HEK293 (cell line): ENCODE data around the gene PRRT1.

Experiments
- FEZF1 ChIP-seq: fragments of 450-650 bp; formaldehyde crosslinking; IDR thresholded peaks from 2 replicates; pipeline ENCODE4 v1.5.1; 2016; ENCODE audit warnings: missing biosample characterization, missing genetic modification characterization
- GLI4 ChIP-seq: fragments of 450-650 bp; formaldehyde crosslinking; IDR thresholded peaks from 2 replicates; pipeline ENCODE4 v1.5.1; 2016; ENCODE audit warnings: missing biosample characterization, missing genetic modification characterization
- KLF10 ChIP-seq: fragments of 450-650 bp; IDR thresholded peaks from 2 replicates; pipeline ENCODE4 v1.5.1; 2018; ENCODE audit warnings: missing biosample characterization, mild to moderate bottlenecking, missing genetic modification characterization
- KLF7 ChIP-seq: fragments of 450-650 bp; formaldehyde crosslinking; IDR thresholded peaks from 2 replicates; pipeline ENCODE4 v1.5.1; 2016; ENCODE audit warnings: missing biosample characterization, missing genetic modification characterization, borderline replicate concordance
- MEIS1 ChIP-seq: sonication (generic); formaldehyde crosslinking; IDR thresholded peaks from 2 replicates; pipeline ENCODE4 v1.8.1; 2022; ENCODE audit warnings: missing genetic modification reagents, mild to moderate bottlenecking, borderline replicate concordance
- PATZ1 ChIP-seq: fragments of 450-650 bp; formaldehyde crosslinking; IDR thresholded peaks from 2 replicates; pipeline ENCODE4 v1.5.1; 2016; ENCODE audit warnings: missing biosample characterization, missing genetic modification characterization
- PRDM10 ChIP-seq: fragments of 450-650 bp; formaldehyde crosslinking; IDR thresholded peaks from 2 replicates; pipeline ENCODE4 v1.5.1; 2016; ENCODE audit warnings: missing biosample characterization, missing genetic modification characterization
- REST ChIP-seq: fragments of 450-650 bp; formaldehyde crosslinking; IDR thresholded peaks from 2 replicates; pipeline ENCODE4 v1.5.1; 2016; ENCODE audit warnings: missing biosample characterization, missing genetic modification characterization
- SETDB1 ChIP-seq: IDR thresholded peaks from one replicate; pipeline ENCODE4 v1.6.1; 2017; ENCODE audit warnings: mild to moderate bottlenecking, low read length, moderate library complexity, mixed read lengths; ENCODE audit not compliant: insufficient read length
- ZNF132 ChIP-seq: fragments of 450-650 bp; formaldehyde crosslinking; IDR thresholded peaks from 2 replicates; pipeline ENCODE4 v1.5.1; 2017; ENCODE audit warnings: missing biosample characterization, missing genetic modification characterization, borderline replicate concordance
- ZNF133 ChIP-seq: fragments of 450-650 bp; formaldehyde crosslinking; IDR thresholded peaks from 2 replicates; pipeline ENCODE4 v1.5.1; 2016; ENCODE audit warnings: missing biosample characterization, missing genetic modification characterization
- ZNF140 ChIP-seq: fragments of 450-650 bp; formaldehyde crosslinking; IDR thresholded peaks from 2 replicates; pipeline ENCODE4 v1.5.1; 2016; ENCODE audit warnings: missing biosample characterization, missing genetic modification characterization
- ZNF146 ChIP-seq: fragments of 450-650 bp; formaldehyde crosslinking; IDR thresholded peaks from 2 replicates; pipeline ENCODE4 v1.5.1; 2016; ENCODE audit warnings: missing biosample characterization, missing genetic modification characterization
- ZNF148 ChIP-seq: fragments of 450-650 bp; formaldehyde crosslinking; IDR thresholded peaks from 2 replicates; pipeline ENCODE4 v1.5.0; 2017; ENCODE audit warnings: missing biosample characterization, missing genetic modification characterization, borderline replicate concordance
- ZNF223 ChIP-seq: fragments of 450-650 bp; formaldehyde crosslinking; IDR thresholded peaks from 2 replicates; pipeline ENCODE4 v1.5.1; 2016; ENCODE audit warnings: missing biosample characterization, missing genetic modification characterization
- ZNF302 ChIP-seq: fragments of 450-650 bp; formaldehyde crosslinking; IDR thresholded peaks from 2 replicates; pipeline ENCODE4 v1.5.1; 2016; ENCODE audit warnings: missing biosample characterization, missing genetic modification characterization, low read depth
- ZNF366 ChIP-seq: fragments of 450-650 bp; formaldehyde crosslinking; conservative IDR thresholded peaks from 2 replicates; pipeline ENCODE4 v1.5.1; 2016; ENCODE audit warnings: missing biosample characterization, missing genetic modification characterization
- ZNF624 ChIP-seq: fragments of 450-650 bp; formaldehyde crosslinking; IDR thresholded peaks from 2 replicates; pipeline ENCODE4 v1.5.1; 2017; ENCODE audit warnings: missing biosample characterization, missing genetic modification characterization
- ZNF645 ChIP-seq: fragments of 450-650 bp; formaldehyde crosslinking; IDR thresholded peaks from 2 replicates; pipeline ENCODE4; 2016; ENCODE audit warnings: missing biosample characterization, missing genetic modification characterization
- ZNF692 ChIP-seq: fragments of 450-650 bp; formaldehyde crosslinking; IDR thresholded peaks from 2 replicates; pipeline ENCODE4 v1.5.1; 2016; ENCODE audit warnings: missing biosample characterization, missing genetic modification characterization
- ZNF785 ChIP-seq: fragments of 450-650 bp; formaldehyde crosslinking; IDR thresholded peaks from 2 replicates; pipeline ENCODE4 v1.5.1; 2016; ENCODE audit warnings: missing biosample characterization, missing genetic modification characterization

PRRT1 gene

GRCh38 chr6:32194825-32195651, 43.3 kb upstream of the PRRT1 start (continued):
- TF ChIP-seq ZNF140 (tag by site-specific recombination) (no peak), ZNF785 (tag by site-specific recombination) (no peak), GLI4 (tag by site-specific recombination) (no peak), ZNF302 (tag by site-specific recombination) (no peak), ZNF692 (peak; percentile 10; the same call in 1 of the 2 replicates), REST (no peak), ZNF645 (tag by site-specific recombination) (no peak), SETDB1 (no peak), ZNF146 (tag by site-specific recombination) (no peak), PATZ1 (no peak), PRDM10 (tag by site-specific recombination) (peak; percentile 34; the same call in 1 of the 2 replicates), ZNF133 (no peak), ZNF132 (tag by site-specific recombination) (no peak), ZNF223 (tag by site-specific recombination) (no peak), MEIS1 (CRISPR knock-in tag) (no peak), KLF7 (no peak), ZNF624 (tag by site-specific recombination) (no peak), ZNF148 (no peak), FEZF1 (tag by site-specific recombination) (no peak), ZNF366 (0 out of 2 replicates have a peak, but pooled peaks have one; percentile 16), KLF10 (tag by site-specific recombination) (no peak)
